Skeletal muscle cell (primary cell): ENCODE data around the gene NUFIP1.
A peak's percentile ranks its signal among the peaks of the same experiment; 100 is the strongest.
"Not testable (repeated sequence)": the region's sequence is repeated elsewhere in the genome, so short reads cannot be mapped to it uniquely, and the experiment has no call there.

ENCODE experiments used
- DNase-seq: peaks from one replicate; pipeline ENCODE4 v3.0.0-alpha.2; 2010; ENCODE audit warnings: low read depth
- H3K4me3 ChIP-seq: 2 replicates; pipeline ENCODE4 v1.5.1; 2011; ENCODE audit warnings: low read depth, mild to moderate bottlenecking, control low read depth, low read length, moderate library complexity

The NUFIP1 gene

GRCh38 chr13:44927968-44928367, 61.3 kb downstream of the NUFIP1 start:
- H3K4me3 ChIP-seq, result no peak overlapping the region

GRCh38 chr13:44921931-44922758, 67.1 kb downstream of the NUFIP1 start:
- no peak overlapping the region for H3K4me3 ChIP-seq
- DNase-seq, result peak; percentile 98

More at GRCh38 chr13:44927968-44928367, 61.3 kb downstream of the NUFIP1 start:
- DNase-seq, result no peak

- no peak for DNase-seq
- H3K4me3 ChIP-seq, result no peak overlapping the region
Observed at GRCh38 chr13:44921246-44921877, 67.9 kb downstream of the NUFIP1 start.

GRCh38 chr13:44920013-44920412, 69.3 kb downstream of the NUFIP1 start:
- no peak overlapping the region for H3K4me3 ChIP-seq
- DNase-seq, result no peak

- H3K4me3 ChIP-seq, result peak overlapping the region; percentile 55
- no peak for DNase-seq
Observed at GRCh38 chr13:44919104-44919804, 70.0 kb downstream of the NUFIP1 start.

GRCh38 chr13:44918326-44919103, 70.8 kb downstream of the NUFIP1 start:
- peak; percentile 92 for DNase-seq
- H3K4me3 ChIP-seq, result peak overlapping the region; percentile 55

GRCh38 chr13:44917589-44918325, 71.5 kb downstream of the NUFIP1 start:
- DNase-seq, result peak; percentile 92
- peak overlapping the region; percentile 55 for H3K4me3 ChIP-seq

- DNase-seq, result no peak
- no peak overlapping the region for H3K4me3 ChIP-seq
Observed at GRCh38 chr13:44912278-44913016, 76.8 kb downstream of the NUFIP1 start.

- no peak overlapping the region for H3K4me3 ChIP-seq
- no peak for DNase-seq
Observed at GRCh38 chr13:44908712-44909111, 80.6 kb downstream of the NUFIP1 start.

- H3K4me3 ChIP-seq, result no peak overlapping the region
- no peak for DNase-seq
Observed at GRCh38 chr13:44908266-44908665, 81.0 kb downstream of the NUFIP1 start.

GRCh38 chr13:44906713-44907112, 82.6 kb downstream of the NUFIP1 start:
- no peak overlapping the region for H3K4me3 ChIP-seq
- DNase-seq, result no peak

GRCh38 chr13:44906230-44906629, 83.0 kb downstream of the NUFIP1 start:
- H3K4me3 ChIP-seq, result no peak overlapping the region
- no peak for DNase-seq

- no peak for DNase-seq
- H3K4me3 ChIP-seq, result no peak overlapping the region
Observed at GRCh38 chr13:44905556-44905955, 83.7 kb downstream of the NUFIP1 start.

- peak; percentile 91 for DNase-seq
- no peak overlapping the region for H3K4me3 ChIP-seq
Observed at GRCh38 chr13:44904967-44905366, 84.3 kb downstream of the NUFIP1 start.

- no peak overlapping the region for H3K4me3 ChIP-seq
- DNase-seq, result peak; percentile 93
Observed at GRCh38 chr13:44903574-44903985, 85.7 kb downstream of the NUFIP1 start.

- no peak for DNase-seq
- H3K4me3 ChIP-seq, result no peak overlapping the region
Observed at GRCh38 chr13:44902738-44903137, 86.5 kb downstream of the NUFIP1 start.

GRCh38 chr13:44899967-44900366, 89.3 kb downstream of the NUFIP1 start:
- no peak overlapping the region for H3K4me3 ChIP-seq
- DNase-seq, result no peak

- H3K4me3 ChIP-seq, DNase-seq: not testable (repeated sequence)
Observed at GRCh38 chr13:44898308-44898707, 91.0 kb downstream of the NUFIP1 start.
